Stimulated activated naive CD8-positive, alpha-beta T cell treated with anti-CD3 and anti-CD28 coated beads, Interleukin-15, amount 100 ng/mL, for 72 hours (primary cell): Measurements from ENCODE around the gene ZNF37A.
A peak's percentile ranks its signal among the peaks of the same experiment; 100 is the strongest.
"Not testable (repeated sequence)": the region's sequence is repeated elsewhere in the genome, so short reads cannot be mapped to it uniquely, and the experiment has no call there.

Source experiments
- ATAC-seq: fragments of 150-1000 bp; cut with Tn5 transposase; 2 replicates; pipeline ENCODE4 v1.10.0; 2021; ENCODE audit warnings: mild to moderate bottlenecking, moderate library complexity
- DNase-seq, 2 donors: peaks; one replicate each; pipeline ENCODE4 v3.0.0; 2021 to 2022
- H3K27ac Mint-ChIP-seq, 2 donors: one replicate each; pipeline ENCODE4 v1.8.0; 2022; ENCODE audit warnings: mild to moderate bottlenecking in 2 of 2, mixed read lengths in 2 of 2, moderate library complexity in 2 of 2
- H3K27me3 Mint-ChIP-seq: one replicate; pipeline ENCODE4 v1.8.0; 2022; ENCODE audit warnings: mixed read lengths
- H3K4me1 Mint-ChIP-seq: one replicate; pipeline ENCODE4 v1.8.0; 2022; ENCODE audit warnings: mild to moderate bottlenecking, mixed read lengths
- H3K4me3 Mint-ChIP-seq, 2 donors: one replicate each; pipeline ENCODE4 v1.8.0; 2022; ENCODE audit warnings: mild to moderate bottlenecking in 2 of 2, mixed read lengths in 2 of 2, moderate library complexity in 1 of 2
- H3K9me3 Mint-ChIP-seq, 2 donors: one replicate each; pipeline ENCODE4 v1.8.0; 2022; ENCODE audit warnings: mixed read lengths in 2 of 2

The ZNF37A gene

DNA sequence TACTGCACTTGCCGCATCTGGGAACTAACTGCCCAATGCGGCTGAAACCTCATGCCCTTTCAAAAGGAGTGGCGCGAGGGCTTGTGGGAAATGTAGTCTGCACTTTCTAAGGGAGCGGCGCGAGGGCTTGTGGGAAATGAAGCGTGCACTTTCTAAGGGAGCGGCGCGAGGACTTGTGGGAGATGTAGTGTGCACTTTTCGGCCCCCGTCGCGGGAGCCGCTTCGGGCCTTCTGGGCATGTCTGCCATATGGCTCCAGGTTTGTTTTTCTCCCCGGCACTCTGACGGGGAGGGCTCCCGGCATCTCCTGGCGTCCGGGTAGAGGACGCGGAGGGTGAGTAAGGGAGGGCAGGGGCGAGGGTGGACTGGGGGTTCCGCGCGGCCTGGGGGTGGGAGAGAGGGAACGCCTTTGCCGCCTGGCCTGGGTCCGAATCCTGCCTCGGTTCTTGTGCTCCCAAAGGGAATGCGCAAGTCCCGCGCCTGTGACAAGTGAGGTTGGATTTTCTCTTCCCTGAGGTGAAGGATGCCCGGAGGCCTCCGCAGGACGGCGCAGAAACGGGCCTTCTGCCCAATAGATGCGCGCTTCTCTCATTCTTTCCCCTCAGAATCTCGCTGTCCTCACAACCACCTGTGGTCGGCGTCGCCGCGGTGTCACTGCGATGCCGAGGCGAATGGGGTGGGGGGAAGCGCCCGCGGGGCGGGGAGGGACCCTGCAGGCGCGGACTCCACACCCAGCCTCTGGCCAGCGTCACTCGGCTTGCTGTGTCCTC, at the start of gene ZNF37A:
ZNF37A (plus strand) TSS at position 180 of the 769 bp plus-strand sequence. CDS start 2,281 bp downstream, outside the sequence.
- Mint-ChIP-seq H3K27ac (peak within 1 kb of the TSS; percentile 98 to 99), H3K9me3 (peaks cover 12 to 17% of the 10 kb centered on the region in 2 donors), H3K4me1 (peaks cover 21% of the 10 kb centered on the region), H3K27me3 (no peaks in the 10 kb centered on the region), H3K4me3 (peak within 1 kb of the TSS; percentile 83 to 92)
- peak; percentile 76 to 92 for DNase-seq
- peak; percentile 97 for ATAC-seq

DNA sequence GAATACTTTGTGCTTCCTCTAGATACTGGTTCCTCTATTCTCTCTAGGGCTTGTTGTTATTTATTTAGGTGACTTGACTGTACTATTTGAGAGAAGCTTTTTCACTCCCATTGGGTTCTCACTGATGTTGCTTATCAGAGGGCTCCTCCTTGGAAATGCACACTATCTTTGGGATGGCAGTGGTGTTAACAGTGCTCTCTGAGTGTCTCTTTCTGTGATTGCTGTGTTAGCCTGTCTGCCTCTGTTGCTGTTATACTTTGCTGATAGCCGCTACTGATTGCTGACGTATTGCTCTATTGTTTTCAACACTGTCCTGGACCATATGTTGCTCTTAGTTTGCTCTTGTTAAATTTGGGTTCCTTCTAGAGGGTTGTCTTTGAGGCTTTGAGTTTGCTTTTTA, 49.0 kb upstream of the ZNF37A start:
- peaks cover 30 to 46% of the 10 kb centered on the region in 2 donors for H3K9me3 Mint-ChIP-seq
- no peak for DNase-seq
- H3K4me1 Mint-ChIP-seq = peaks cover 32% of the 10 kb centered on the region
- no peak overlapping the region for H3K27ac Mint-ChIP-seq
- ATAC-seq = no peak
- H3K4me3 Mint-ChIP-seq = no peak overlapping the region
- H3K27me3 Mint-ChIP-seq = no peaks in the 10 kb centered on the region

DNA sequence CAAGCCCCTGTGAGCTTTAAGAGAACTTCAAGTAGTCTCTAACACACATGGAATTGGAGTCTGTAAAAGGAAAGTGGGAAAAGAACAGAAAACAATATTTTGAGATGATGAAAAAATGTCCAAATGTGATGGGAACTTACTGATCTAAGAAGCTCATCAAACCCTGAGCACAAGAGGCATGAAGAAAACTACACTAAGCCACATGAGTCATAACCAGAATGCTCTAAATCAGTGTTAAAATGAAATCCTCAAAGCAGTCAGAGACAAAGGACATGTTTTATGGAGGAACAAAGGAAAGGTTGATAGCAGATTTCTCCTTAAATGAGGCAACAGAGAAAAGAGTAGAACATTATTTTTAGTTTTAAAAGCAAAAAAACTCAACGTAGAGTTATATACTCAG, 46.5 kb upstream of the ZNF37A start:
- no peak for ATAC-seq
- H3K4me1 Mint-ChIP-seq = peaks cover 26% of the 10 kb centered on the region
- H3K27me3 Mint-ChIP-seq = no peaks in the 10 kb centered on the region
- peaks cover 25 to 38% of the 10 kb centered on the region in 2 donors for H3K9me3 Mint-ChIP-seq
- H3K4me3 Mint-ChIP-seq = no peak overlapping the region
- DNase-seq = no peak
- H3K27ac Mint-ChIP-seq = peak overlapping the region in 1 of 2 donors; percentile 7

DNA sequence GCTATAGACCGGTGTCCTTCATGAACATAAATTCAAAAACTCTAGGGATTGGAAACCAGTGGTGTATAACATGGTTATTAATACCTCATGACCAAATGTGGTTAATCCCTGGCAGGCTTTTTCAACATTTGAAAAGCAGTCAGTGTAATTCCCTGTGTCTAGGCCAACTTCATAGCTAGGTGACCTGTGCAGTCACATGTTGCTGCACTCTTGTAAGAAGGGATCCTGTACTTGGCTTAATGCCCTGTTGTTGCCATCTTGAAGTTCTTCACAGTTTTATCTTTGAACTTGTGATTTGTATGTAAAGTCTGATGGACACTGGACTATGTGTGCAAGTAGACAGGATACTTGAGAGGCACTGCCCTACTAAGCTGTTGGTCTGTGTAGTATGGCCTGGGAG, 43.9 kb upstream of the ZNF37A start:
- Mint-ChIP-seq H3K9me3 (peaks cover 43 to 54% of the 10 kb centered on the region in 2 donors), H3K4me3 (no peak overlapping the region), H3K4me1 (peaks cover 8% of the 10 kb centered on the region), H3K27ac (no peak overlapping the region), H3K27me3 (no peaks in the 10 kb centered on the region)
- DNase-seq (no peak), ATAC-seq (no peak)

DNA sequence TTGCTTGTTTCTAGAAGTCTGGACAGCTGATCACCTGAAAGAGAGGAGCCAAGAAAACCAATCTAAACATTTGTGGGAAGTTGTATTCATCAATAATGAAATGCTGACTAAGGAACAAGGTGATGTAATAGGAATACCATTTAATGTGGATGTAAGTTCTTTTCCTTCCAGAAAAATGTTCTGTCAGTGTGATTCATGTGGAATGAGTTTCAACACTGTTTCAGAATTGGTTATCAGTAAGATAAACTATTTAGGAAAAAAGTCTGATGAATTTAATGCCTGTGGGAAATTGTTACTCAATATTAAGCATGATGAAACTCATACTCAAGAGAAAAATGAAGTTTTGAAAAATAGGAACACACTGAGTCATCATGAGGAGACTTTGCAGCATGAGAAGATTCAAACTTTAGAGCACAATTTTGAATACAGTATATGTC, 39.8 kb upstream of the ZNF37A start:
- Mint-ChIP-seq H3K4me3 (no peak overlapping the region), H3K27ac (no peak overlapping the region), H3K27me3 (no peaks in the 10 kb centered on the region), H3K4me1 (no peaks in the 10 kb centered on the region), H3K9me3 (peaks cover 54 to 59% of the 10 kb centered on the region in 2 donors)
- ATAC-seq = no peak
- no peak for DNase-seq

DNA sequence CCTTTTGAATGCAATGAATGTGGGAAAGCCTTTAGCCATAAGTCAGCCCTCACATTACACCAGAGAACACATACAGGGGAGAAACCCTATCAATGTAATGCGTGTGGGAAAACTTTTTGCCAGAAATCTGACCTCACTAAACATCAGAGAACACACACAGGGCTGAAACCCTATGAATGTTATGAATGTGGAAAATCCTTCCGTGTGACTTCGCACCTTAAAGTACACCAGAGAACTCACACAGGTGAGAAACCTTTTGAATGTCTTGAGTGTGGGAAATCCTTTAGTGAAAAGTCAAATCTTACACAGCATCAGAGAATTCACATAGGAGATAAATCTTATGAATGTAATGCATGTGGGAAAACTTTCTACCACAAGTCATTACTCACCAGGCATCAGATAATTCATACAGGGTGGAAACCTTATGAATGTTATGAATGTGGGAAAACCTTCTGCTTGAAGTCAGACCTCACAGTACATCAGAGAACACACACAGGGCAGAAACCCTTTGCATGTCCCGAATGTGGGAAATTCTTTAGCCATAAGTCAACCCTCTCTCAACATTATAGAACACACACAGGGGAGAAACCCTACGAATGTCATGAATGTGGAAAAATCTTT, 38.8 kb upstream of the ZNF37A start:
- H3K4me1 Mint-ChIP-seq, H3K27ac Mint-ChIP-seq, ATAC-seq, H3K27me3 Mint-ChIP-seq, DNase-seq, H3K4me3 Mint-ChIP-seq: not testable (repeated sequence)
- H3K9me3 Mint-ChIP-seq = peaks cover 54 to 61% of the 10 kb centered on the region in 2 donors

DNA sequence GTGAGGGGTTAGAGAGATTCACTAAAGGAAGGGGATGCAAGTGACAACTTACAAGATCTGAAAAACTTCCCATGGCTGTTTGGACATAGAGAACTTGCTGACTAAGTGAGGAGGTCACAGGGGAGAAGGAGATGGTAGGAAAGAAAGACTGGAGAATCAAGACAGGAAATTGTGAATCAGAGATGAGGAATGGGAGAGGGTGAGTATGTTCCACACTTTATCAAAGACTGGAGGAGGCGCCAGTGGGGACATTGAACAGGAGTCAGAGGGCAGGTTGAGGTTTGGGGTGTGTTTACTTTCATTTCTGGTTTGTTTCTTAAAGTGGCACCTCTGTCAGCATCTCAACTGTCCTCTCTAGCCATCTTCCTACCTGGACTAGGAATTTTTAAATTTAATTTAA, 24.5 kb upstream of the ZNF37A start:
- not testable (repeated sequence) for H3K27ac Mint-ChIP-seq, H3K27me3 Mint-ChIP-seq, DNase-seq

DNA sequence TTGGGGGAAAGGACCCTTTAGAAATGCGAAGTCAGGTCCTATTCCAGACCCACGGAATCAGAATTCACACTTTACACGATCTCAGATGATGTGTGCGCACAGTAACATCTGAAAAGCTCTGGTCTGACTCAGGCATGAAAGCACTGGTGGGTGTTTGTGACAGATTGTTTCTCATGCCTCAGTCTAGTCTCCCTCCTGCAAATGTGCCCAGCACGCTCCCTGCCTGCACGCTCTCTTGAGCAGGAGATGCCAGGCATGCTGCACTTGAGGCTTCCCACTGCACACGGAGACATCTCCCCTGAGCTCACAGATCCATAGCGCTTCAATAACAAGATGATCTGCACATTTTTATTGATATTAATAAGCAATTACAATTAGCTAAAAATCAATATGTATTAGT, 23.6 kb upstream of the ZNF37A start:
- no peak for DNase-seq
- no peaks in the 10 kb centered on the region for H3K27me3 Mint-ChIP-seq
- H3K27ac Mint-ChIP-seq = no peak overlapping the region
- no peak overlapping the region for H3K4me3 Mint-ChIP-seq
- H3K4me1 Mint-ChIP-seq = no peaks in the 10 kb centered on the region
- peaks cover 17 to 19% of the 10 kb centered on the region in 2 donors for H3K9me3 Mint-ChIP-seq
- no peak for ATAC-seq

More for the DNA sequence above, 24.5 kb upstream of the ZNF37A start:
- peaks cover 11 to 12% of the 10 kb centered on the region in 2 donors for H3K9me3 Mint-ChIP-seq
- H3K4me3 Mint-ChIP-seq, ATAC-seq, H3K4me1 Mint-ChIP-seq: not testable (repeated sequence)

DNA sequence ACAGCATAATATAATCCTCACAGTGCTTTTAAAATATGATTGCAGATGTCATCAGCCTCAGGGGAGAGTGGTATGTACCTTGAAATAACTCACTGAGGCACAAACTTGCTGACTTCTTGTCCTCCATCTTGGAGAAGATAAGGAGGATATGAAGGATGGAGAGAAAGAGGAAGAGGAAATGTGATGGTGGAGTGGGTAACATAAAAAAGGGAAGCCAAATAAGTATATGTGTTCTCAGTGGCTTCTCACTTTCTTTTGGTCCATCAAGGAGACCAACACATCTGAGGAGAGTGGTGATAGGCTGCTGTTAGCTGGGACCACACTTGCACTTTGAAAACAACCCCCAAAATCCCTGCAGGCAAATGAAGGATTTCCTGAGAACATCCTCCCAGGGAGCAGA, 21.6 kb upstream of the ZNF37A start:
- ATAC-seq = no peak

DNA sequence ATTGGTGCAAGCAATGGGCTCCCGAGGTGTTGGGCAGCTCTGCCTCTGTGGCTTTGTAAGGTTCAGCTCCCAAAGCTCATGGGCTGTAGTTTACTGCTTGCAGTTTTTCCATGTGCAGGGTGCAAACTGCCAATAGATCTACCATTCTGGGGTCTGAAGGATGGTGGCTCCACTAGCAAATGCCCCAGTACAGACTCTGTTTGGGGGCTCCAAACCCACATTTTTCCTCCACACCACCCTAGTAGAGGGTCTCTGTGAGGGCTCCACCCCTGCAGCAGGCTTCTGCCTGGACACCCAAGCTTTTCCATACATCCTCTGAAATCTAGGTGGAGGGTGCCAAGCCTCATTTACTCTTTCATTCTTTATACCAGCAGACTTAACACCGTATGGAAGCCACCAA, 17.4 kb upstream of the ZNF37A start:
- no peak overlapping the region for H3K27ac Mint-ChIP-seq
- no peak overlapping the region for H3K4me3 Mint-ChIP-seq
- peaks cover 24 to 35% of the 10 kb centered on the region in 2 donors for H3K9me3 Mint-ChIP-seq

More for the DNA sequence above, 21.6 kb upstream of the ZNF37A start:
- no peak for DNase-seq
- H3K27ac Mint-ChIP-seq = no peak overlapping the region
- H3K9me3 Mint-ChIP-seq = peaks cover 28 to 35% of the 10 kb centered on the region in 2 donors
- H3K27me3 Mint-ChIP-seq = no peaks in the 10 kb centered on the region
- no peaks in the 10 kb centered on the region for H3K4me1 Mint-ChIP-seq
- H3K4me3 Mint-ChIP-seq = no peak overlapping the region

DNA sequence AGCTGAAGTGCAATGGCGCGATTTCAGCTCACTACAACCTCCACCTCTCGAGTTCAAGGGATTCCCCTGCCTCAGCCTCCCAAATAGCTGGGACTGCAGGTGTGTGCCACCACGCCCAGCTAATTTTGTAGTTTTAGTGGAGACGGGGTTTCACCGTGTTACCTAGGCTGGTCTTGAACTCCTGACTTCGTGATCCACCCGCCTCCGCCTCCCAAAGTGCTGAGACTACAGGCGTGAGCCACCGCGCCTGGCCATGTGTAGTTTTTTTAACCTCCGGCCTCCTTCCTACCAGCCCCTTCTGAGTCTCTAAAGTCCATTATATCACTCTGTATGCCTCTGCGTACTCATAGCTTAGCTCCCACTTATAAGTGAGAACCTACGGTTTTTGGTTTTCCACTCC, 819 bp upstream of the ZNF37A start:
- Mint-ChIP-seq H3K4me3 (peak overlapping the region; percentile 83 to 92), H3K9me3 (peaks cover 7 to 12% of the 10 kb centered on the region in 2 donors), H3K4me1 (peaks cover 21% of the 10 kb centered on the region)
- not testable (repeated sequence) for H3K27me3 Mint-ChIP-seq, H3K27ac Mint-ChIP-seq, DNase-seq, ATAC-seq

More for the DNA sequence above, 17.4 kb upstream of the ZNF37A start:
- DNase-seq (no peak), ATAC-seq (no peak)
- H3K4me1 Mint-ChIP-seq = no peaks in the 10 kb centered on the region
- no peaks in the 10 kb centered on the region for H3K27me3 Mint-ChIP-seq

DNA sequence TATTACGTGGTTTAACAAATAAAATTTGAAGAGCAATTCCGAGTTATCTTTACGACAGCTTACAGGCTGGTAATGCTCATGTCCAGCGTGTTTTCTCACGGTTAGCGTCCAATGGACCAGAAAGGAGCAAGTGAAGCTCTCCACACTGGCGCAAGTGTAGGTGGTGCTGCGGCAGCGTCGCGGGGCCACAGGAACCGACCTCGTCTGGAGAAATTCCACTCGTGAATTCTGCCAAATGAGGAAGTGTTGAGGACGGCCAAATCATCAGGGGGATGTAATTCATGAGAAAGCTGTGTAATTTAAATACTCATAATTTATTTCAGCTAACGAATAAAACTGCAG, 350 bp upstream of the ZNF37A start:
- ATAC-seq = peak; percentile 26
- no peaks in the 10 kb centered on the region for H3K27me3 Mint-ChIP-seq
- peak in 1 of 2 donors; percentile 3 for DNase-seq
- peak overlapping the region; percentile 98 to 99 for H3K27ac Mint-ChIP-seq
- peak overlapping the region; percentile 83 to 92 for H3K4me3 Mint-ChIP-seq
- peaks cover 7 to 12% of the 10 kb centered on the region in 2 donors for H3K9me3 Mint-ChIP-seq
- peaks cover 21% of the 10 kb centered on the region for H3K4me1 Mint-ChIP-seq

DNA sequence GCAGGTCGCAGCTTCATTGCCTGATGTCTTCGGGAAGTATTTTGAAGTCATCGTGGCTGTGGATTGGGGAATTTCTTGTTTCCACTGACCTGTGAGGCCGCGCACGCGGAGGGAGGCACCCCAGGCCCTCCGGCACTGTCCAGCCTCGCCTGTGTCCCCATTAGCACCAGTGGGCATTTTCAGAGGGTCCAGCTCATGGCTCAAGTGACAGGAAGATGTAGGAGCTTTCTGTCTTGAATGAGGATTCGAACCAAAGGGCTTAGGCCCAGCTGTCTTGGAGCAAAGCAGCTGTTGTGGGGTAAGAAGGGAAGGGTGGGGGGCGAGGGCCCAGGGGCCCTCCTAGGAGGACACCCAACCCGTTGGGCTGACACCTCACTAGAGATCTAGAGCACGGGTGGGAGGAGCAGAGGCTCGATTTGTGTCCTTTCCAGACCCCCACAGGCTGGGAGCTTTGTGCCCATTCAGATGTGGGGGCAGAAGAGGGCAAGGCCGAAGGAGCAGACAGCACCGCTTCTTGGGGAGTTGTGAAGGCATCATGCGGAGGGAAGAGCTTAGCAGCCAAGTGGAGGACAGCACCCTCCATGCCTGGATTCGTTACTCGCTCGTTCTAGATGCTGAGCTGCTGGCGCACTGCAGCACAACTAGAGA, 914 bp downstream of the ZNF37A start:
- Mint-ChIP-seq H3K27ac (peak overlapping the region; percentile 98 to 99), H3K9me3 (peaks cover 19 to 24% of the 10 kb centered on the region in 2 donors), H3K4me1 (peaks cover 25% of the 10 kb centered on the region), H3K27me3 (no peaks in the 10 kb centered on the region), H3K4me3 (peak overlapping the region; percentile 83 to 92)
- DNase-seq (no peak), ATAC-seq (no peak)

DNA sequence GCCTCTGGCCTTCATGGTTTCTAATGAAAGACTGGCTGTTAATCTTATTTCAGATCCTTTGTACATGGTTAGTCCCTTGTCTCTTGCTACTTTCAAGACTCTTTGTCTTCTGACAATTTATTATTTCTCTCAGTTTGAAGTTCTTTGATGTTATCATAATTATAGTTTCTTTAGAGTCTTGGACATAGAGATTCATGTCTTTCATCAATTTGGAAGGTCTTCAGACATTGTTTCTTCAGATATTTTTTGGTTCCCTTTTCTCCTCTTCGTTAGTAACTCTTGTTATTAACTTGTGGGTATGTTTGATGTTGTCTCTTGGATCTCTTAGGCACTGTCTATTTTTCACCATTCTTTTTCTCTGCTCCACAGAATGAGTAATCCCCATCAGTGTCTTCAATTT, 8.7 kb downstream of the ZNF37A start:
- Mint-ChIP-seq H3K4me3 (no peak overlapping the region), H3K9me3 (peaks cover 56% of the 10 kb centered on the region in 2 donors)
- ATAC-seq = no peak

DNA sequence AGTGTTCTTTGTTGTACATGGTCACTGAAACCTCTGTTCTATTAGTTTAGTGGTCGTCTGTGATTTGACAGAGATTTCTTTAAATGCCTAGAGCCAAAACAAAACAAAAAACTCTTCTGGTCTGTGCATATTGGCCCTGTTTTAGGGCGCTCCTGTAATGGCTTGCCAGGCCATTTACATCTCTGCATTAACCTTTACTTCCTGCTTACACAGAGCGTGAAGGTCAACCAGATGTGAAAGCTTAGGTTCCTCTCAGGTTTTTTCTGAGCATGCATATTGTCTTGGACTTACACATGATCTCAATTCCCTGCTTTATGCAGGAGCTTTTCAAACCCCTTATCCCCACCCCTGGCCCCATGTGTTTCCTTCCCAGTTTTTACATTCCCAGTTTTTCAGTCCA, 9.6 kb downstream of the ZNF37A start:
- H3K27me3 Mint-ChIP-seq = no peaks in the 10 kb centered on the region
- H3K27ac Mint-ChIP-seq = no peak overlapping the region
- H3K9me3 Mint-ChIP-seq = peaks cover 61 to 62% of the 10 kb centered on the region in 2 donors
- H3K4me3 Mint-ChIP-seq = no peak overlapping the region
- peaks cover 4% of the 10 kb centered on the region for H3K4me1 Mint-ChIP-seq
- ATAC-seq = no peak
- DNase-seq = no peak

More for the DNA sequence above, 8.7 kb downstream of the ZNF37A start:
- Mint-ChIP-seq H3K27ac (no peak overlapping the region), H3K27me3 (no peaks in the 10 kb centered on the region), H3K4me1 (peaks cover 7% of the 10 kb centered on the region)
- no peak for DNase-seq

DNA sequence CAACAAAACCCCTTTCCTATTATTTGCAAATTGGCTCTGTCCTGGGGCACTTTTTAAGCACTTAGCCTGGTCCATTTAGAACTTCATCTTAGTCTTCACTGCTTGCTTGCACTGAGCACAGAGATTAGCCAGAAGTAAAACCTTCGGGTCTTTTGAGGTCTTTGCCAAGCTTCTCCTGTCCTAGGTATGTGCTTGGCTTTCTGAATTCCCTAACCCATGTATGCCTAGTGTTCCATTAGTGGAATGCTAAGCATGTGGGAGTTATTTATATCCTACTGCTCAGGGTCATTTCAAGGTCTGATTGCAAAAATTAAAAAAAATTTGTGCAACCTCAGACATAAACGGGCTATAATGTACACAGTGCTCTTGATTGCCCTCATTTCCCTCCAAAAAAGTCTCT, 18.0 kb downstream of the ZNF37A start:
- Mint-ChIP-seq H3K27me3 (no peaks in the 10 kb centered on the region), H3K27ac (no peak overlapping the region), H3K9me3 (peaks cover 52 to 72% of the 10 kb centered on the region in 2 donors), H3K4me1 (no peaks in the 10 kb centered on the region), H3K4me3 (no peak overlapping the region)
- DNase-seq = no peak
- no peak for ATAC-seq
